ENCODE measurements around the gene MICU1. TPM values are rescaled to one million over a fixed set of nuclear protein-coding genes. Genes with fewer than 3 reads are reported as not detected.
"Not testable (repeated sequence)": the region's sequence is repeated elsewhere in the genome, so short reads cannot be mapped to it uniquely, and the experiment has no call there.

The MICU1 gene
- polyA plus RNA-seq, 1 donor: 111 TPM

DNA sequence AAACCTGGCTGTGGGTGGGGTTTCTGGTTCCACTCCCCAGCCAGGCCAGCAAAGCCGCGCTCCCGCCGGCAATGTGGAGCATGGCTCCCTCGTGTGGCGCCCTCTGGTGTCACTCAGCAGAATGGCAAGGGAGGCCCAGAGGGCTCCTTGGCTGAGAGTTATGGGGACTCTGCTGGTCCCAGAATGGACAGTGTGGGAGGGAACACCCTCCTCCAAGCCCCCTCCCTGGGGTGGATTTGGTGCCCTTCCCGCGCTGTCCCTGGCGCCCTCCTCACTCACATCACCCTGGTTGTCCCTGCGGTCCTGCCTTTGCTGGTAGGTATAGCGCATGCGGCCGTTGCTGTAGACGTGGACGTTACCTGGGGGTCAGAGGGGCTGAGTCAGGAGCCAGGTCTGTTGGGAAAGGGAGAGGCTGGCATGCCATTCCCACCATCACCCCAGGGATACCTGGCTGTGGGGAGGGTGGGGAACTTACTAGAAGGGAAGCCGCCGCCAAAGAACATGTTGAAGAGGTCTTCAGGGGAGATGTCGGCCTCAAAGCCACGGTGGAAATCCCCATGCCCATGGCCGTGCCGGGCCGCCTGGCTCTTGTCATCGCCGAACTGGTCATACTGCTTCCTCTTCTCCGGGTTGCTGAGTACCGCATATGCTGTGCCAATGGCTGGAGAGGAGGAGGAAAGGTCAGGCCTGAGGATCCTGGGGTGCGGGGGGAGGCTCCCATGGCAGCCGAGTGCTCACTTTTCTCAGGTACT is 285.2 kb downstream of the MICU1 start:
- DNase-seq: no peak

DNA sequence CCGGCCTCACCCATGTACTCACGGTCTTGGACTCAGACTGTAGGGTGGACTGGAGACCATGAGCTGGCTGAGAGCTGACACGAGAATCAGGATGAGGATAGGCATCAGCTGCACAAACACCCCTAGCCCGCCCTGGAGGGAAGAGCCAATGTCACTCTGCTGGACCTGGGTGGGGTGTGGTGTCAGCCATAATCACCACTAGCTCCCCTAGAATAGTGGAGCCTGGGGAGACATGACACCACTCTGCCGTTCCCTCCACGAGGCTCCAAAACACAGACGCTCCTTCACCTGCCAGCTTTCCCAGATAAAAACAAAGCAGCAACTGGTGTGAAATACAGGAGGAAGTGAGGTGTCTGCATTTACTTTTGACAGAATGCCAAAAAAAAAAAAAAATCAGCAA is 287.7 kb downstream of the MICU1 start:
- DNase-seq: no peak

DNA sequence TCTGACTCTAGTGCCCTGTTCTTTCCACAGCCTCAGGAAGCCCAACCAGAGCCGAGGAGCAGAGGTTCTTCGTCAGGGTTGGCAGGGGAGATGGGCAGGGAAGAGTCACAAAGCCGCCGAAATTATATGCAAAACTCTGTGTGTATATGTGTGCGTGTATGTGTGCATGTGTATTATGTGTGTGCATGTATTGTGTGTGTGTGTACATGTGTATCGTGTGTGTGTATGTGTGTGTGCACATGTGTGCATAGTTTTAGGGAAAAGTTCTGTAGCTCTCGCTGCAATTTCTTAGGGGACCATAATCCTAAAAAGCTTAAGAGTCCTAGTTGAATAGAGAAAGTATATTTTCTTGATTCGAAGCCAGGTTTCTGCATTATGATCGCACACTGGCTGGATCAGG is 288.2 kb downstream of the MICU1 start:
- DNase-seq: no peak

DNA sequence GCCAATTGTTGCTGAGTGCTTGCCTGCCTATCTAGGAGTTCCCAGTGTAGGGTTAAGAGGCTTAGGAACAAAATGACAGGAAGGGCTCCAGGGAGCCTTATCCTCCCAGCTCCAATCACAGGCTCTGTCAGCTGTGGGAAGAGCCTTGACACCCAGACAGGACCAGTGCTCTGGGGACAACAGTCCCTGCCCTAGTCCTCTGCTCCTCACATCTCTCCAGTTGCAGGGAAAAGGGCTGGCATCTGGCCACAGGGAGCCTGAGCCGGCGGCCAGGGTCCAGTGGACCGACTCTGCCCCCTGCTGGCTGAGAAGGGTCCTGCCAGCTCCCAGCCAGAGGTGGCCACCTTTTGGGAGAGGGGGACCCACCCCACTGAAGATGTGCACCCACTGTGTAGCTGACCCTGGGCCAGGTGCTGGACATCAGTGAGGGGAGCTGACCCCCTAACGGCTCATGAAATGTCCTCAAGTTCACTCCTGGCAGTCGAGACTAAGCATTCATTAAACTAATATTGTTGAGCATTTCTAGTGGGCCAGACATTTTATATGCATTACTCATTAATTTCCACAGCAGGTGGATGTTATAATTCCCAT is 288.7 kb downstream of the MICU1 start:
- DNase-seq: peak; percentile 81

DNA sequence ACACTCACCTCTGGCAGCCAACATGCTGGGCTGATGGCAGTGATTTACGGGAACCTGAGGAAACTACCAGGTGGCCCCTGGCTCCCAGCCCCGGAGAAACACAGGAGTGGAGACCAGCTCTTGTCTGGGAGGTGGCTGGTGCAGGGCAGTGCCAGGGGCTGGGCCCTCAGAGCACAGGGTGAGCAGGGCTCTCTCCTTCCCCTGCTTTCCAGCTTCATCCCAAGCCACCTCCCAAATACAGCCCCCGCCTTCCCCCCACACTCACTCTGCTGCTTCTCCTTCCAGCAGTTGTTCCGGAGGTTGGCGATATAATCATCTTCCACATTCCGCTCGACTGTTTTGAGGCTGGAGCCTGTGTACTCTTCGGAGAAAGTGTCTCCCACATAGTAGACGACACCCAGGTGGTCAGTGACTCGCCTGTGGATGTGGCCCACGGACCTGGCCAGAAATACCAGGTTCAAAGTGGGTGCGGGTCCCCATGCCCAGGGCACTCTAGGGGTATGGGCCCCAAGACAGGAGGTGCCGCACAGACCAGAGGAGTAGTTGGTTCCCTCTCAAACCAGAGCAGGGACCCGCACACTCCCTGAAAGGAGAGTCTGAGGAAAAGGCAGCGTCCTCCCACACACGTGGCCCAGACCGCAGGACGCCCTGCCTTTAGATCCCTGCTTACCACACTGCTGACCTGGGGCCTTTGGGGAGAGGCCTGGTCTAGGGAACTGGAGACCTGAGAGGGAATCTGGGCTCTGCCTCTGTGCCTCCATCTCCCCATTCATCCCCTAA is 289.4 kb downstream of the MICU1 start:
- no peak for DNase-seq

DNA sequence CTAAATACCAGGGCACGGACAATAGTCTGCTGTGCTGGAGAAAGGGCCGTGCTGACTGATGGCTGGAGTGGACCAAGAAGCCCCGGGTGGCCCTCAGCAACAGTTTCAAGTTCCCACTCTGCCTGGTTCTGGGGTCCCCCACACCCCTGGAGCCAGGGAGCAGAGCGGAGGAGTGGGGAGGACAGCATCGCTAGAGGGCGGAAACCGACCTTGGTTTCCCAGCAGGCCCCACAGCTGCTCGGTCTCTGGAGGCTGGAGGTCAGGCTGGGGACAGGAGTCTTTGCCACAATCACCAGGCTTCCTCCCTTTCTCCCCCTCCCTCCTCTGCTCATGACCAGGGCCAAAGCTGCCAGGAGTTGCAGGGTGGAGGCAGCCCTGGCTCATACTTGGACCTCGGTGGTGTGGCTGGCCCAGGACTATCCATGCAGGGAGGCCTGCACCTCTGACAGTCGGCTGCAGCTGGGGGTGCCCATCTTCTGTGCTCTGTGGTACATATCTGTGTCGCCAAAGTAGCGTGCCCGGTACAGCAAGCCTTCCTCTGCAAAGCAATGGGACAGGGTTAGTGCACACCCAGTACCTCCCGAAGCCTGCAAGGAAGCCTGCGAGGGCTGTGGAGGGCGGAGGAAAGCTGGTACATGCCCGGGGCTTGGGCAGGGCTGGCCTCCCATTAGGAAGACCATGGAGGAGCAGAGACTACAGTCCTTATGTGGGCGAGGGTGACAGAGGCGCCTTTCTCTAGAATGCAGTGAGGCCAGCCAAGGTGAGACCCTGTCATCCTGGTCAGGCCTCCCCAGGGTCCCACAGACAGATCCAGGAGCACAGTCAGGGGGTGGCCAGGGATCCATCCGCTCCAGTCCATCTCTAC is 290.3 kb downstream of the MICU1 start:
- no peak for DNase-seq

DNA sequence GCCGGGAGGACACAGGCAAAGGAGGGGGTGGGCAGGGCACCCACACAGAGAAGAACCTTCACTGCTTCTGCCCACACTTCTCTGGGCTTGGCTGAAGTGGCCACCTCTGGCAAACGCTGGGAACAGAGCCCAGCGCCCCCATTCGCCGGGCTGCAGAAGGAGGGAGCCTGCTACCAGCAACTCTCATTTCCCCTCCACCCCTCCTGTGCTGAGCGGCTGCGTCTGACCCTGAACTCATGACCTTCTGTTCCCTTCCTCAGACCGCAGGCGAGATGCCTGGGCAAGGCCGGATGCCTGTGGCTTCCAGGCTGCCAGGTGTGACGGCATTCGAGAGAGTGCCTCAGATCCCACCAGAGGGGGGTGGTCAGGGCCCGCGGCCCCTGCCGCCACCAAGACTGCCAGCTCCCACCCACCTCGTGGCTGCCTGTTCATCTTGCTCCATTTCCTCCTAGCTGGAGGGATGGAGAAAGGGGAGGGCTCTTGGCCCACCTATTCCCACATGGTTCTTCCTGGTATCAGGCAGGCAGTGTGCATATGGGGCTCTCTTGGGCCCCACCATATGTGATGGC is 291.0 kb downstream of the MICU1 start:
- DNase-seq: no peak

DNA sequence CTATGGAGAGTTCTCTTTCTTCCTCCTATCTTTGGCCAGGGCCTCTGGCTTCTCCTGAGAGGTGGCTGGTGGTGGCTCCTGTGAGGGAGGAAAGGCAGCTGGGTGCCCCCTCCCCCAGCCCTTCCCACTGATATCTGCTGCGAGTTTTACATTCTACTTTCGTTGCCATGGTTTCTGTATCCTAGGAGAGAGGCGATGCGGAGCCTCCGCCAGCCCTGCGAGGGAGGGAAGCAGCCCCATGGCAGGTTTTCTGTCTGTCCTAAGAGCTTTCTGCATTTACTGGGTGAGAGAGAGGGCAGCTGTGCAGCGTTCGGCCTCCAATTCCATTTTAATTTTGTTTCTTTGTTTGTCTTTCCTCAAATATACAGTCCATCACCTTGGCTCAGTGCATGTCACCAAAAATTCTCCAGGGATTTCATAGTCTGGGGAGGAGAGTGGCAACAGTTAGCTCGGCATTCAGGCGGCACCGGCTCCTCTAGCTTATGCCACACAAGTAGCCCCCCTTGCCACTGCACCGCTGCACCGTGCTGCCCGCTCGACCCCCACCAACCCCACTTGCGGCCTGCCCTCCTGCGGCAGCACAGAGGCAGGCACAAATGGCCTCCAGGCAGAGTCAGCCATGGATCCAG is 291.6 kb downstream of the MICU1 start:
- DNase-seq: no peak

DNA sequence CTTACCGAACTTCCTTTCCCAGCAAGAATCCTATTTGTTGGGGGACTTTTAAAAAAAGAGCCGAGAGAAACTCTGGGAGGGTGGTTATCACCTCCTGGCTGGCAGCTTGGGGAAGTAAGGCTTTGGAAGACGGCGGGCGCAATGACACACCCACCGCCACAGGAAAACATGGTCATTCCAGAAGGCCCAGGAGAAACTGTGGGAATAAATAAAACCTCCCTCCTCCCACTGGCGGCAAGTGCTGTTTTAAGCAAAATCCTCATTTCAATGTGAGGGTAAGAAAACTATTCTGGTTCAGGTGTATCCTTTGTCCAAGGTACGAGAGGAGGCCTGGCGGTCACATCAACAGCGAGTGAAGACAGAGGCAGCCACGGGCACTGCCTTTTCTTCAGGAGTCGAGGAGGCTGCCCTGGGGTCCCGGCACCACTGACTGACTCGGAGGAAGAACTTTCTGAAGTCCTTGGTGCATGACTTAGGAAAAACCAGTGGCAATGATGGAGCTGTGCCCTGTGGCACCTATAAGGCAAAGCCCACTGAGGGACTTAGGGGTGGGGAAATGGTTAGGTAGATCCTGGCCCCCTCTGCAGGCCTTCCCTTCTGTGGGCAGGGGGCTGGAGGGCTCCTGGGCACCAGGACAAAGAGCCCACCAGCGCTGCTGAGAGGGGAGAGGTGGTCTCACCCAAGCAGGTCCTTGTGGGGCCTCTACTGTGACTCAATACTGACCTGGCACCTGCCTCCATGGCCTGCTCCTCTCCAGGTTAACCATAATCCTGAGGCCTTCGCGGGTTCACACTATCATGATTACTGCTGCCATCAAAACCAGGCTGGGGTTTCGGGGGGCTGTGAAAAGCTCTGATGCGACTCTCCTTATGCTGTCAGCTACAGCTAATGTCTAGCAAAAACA is 292.5 kb downstream of the MICU1 start:
- DNase-seq: no peak

DNA sequence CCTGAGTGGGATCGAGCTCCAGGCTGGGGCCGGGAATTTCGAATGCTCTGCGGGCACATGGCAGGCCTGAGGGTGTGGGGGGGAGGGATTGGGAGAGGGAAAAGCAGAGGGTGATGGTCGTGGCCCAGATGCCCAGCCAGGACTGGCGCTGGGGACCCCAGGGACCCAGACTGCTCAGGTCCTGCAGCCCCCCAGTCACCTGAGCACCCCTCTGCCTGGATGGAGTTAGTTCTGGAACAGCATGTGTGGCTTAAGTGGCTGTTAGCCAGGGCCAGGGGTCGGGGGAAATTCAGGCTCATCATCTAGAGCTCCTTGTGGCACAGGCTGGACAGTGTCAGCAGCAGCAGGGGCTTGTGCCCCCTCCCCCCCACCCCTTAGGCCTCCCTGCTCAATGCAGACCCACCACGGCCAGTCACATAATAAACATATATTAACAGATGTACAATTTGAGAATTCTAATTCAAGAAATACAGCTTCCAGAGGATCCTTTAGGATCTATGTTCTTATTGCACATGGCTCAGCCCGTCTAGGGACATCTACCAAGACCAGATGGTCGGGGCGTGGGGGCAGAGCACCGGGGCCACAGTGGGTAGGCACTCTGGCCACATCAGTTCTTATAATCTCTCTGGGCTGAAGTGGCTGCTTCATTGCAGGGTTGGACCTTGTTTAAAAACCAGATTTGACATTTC is 293.3 kb downstream of the MICU1 start:
- no peak for DNase-seq

DNA sequence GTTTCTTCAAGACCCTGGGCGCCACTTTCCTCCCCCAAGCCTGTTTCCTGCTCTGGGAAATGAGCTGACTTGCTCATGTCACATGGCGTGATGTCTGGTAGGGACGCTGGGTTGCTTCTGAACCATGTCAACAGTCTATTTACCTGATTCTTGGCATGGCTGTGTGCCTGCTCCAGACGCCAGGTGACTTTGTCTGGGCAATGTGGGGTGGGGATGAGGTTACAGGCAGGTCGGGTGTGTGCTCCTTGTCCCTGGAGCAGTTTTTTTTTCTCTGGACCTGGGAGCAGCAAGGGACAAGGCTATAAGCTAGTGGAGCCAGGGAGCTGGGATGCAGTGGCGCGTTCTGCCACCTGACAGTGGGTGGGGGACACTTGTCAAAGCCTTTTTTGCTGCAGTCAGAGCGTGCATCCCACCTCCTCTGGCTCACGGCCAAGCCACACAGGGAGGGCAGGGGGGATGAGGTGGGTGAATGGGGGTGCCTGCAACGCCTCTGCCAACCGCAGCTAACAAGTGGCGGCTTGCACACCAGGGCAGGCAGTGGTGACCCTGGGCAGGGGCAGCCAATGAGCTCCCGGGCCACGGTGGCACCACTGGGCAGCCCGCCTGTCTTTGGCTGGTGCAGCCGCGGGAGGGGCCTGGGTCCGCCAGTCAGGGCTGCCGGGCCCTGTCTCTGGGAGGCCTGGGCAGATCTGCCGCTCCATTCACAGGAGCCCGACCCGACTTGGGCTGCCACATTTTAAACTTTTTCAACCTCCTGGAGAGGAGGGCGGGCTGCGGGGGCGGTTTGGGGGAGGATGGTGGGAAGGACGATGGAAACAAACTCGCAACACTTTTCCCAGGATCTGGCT is 294.1 kb downstream of the MICU1 start:
- no peak for DNase-seq

DNA sequence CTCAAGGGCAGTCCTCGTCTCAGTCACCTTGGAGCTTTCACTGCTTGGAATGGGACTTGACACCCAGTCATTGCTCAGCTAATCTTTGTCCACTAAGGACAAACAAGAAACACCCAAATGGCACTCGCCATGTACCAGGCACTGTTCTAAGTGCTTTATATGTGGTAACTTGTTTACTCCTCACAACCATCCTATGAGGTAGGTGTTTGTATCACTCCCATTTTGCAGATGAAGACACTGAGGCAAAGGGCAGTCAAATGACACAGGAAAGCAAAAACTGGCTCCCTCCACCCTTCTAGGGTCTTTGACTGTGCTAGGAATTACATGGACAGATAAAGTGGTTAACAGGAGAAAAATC is 295.8 kb downstream of the MICU1 start:
- DNase-seq: no peak

DNA sequence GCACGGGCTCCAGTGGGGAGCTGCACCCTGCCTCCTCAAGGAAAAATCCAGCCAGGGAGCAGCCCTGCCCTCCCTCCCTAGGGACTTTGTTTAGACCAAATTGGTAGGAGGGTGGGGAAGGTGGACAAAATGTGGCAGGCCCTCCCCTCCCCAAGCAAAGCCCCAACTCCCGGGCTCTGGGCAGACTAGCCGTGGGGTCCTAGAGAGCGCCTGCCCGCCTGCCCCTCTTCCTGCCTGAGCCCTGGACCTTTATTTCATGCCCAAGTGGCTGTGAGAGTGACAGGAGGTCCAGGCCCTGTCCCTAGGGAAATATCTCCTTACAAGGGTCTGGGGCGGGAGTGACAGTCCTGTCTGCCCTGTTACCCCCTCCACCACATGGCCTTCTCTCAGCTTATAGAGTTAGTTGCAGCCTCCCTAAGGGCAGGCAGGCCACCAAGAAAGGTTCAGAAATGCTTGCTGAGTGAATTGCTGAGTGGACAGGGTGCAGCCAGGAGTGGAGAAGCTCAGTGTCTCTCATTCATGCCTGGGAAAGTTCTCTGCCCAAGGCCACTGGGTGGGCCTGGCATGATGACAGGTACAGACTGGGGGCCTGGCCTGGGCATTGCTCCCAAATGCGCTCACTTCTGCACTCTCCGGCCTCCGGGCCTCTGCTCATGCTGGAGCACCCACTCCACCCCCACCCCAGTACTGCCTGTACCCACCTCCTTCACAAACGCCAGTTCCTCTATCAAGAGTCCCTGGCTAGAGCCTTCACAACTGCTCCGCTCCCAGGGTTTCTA is 296.4 kb downstream of the MICU1 start:
- DNase-seq: no peak

DNA sequence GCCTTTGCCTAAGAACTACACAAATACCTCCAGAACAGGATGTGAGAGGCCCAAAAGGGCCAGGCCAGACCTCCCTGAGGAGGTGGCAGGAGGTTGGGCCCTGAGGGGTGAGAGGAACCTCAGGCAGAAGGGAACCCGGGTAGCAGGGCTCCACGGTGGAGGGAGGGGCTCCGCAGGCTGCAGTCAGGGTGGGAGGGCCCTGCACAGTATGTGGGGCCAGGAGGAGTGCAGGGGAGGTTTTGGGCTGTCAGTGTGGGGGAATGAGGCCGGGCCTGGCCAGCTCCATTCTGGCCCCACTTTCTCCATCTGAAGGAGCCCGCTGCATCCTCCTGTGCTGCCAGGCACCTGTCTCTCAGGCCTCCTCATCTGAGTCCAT is 297.1 kb downstream of the MICU1 start:
- no peak for DNase-seq

DNA sequence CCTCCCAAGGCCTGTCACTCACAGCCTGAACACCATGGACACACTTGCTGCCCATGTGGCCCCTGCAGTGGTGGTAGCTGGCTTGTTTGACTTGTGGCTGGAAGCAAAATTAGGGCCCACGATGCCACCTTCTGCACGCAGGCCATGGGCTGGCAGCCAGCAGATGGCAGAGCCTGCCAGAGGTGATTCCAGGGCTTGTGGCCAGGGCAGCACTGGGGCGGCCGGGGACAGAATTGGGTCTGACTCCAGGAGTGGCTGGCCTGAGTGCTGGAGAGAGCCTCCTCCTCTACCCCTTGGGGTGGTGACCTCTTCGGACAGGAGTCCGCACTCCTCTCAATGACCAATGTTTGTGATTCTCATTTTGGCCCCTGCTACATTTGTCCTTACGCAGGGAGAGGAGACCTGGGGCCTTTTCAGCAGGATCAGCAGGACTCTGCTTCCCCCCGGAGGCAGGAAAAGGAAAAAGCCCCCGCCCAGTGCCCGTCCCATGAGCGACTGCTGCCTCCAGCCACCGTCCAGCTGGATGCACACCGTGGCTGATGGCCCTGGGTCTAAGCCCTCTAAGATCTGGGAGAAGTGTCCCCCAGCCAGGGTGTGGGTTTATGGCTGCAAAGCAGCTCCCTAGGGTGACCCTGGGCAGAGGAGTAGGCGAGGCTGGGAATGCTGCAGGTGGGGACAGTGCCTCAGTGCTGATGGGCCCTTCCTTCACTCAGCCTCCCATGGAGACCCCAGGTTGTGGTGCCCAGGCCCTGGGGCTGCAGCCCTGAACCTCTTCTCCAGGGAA is 297.6 kb downstream of the MICU1 start:
- no peak for DNase-seq

DNA sequence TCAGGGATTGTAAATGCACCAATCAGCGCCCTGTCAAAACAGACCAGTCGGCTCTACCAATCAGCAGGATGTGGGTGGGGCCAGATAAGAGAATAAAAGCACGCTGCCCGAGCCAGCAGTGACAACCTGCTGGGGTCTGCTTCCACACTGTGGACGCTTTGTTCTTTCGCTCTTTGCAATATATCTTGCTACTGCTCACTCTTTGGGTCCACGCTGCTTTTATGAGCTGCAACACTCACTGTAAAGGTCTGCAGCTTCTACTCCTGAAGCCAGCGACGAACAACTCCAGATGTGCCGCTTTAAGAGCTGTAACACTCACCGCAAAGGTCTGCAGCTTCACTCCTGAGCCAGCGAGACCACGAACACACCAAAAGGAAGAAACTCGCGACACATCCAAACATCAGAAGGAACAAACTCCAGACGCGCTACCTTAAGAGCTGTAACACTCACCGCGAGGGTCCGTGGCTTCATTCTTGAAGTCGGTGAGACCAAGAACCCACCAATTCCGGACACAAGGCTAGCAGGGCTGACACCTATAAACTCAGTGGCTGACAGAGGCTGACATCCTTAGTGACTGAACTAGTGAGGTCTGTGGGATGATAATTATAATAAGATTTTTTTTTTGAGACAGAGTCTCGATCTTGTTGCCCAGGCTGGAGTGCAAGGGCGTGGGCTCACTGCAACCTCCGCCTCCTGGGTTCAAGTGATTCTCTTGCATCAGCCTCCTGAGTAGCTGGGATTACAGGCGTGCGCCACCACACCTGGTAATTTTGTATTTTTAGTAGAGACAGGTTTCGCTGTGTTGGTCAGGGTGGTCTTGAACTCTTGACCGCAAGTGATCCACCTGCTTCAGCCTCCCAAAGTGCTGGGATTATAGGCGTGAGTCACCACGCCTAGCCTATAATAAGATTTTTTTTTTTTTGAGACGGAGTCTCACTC is 298.9 kb downstream of the MICU1 start:
- not testable (repeated sequence) for DNase-seq
